HG02678 (cell line): ENCODE results near the gene KRAS.

Source experiments
- ATAC-seq: cut with Tn5 transposase; IDR thresholded peaks from one replicate; pipeline ENCODE4 v1.9.1; 2021; ENCODE audit warnings: mild to moderate bottlenecking, moderate library complexity; ENCODE audit not compliant: unreplicated experiment

The KRAS gene

GRCh38 chr12:25256826-25257225 is 6.1 kb upstream of the KRAS start:
- ATAC-seq: no peak

- ATAC-seq: no peak
Observed at GRCh38 chr12:25256005-25256404, 5.3 kb upstream of the KRAS start.

- no peak for ATAC-seq
Observed at GRCh38 chr12:25254271-25254880, 3.6 kb upstream of the KRAS start.

- ATAC-seq: no peak
Observed at GRCh38 chr12:25253371-25254068, 2.8 kb upstream of the KRAS start.

GRCh38 chr12:25252946-25253345 is 2.2 kb upstream of the KRAS start:
- no peak for ATAC-seq

GRCh38 chr12:25251769-25252168 is 1.0 kb upstream of the KRAS start:
- no peak for ATAC-seq

- peak; percentile 34 for ATAC-seq
Observed at GRCh38 chr12:25249931-25250738, 594 bp downstream of the KRAS start.

GRCh38 chr12:25248732-25249131 is 2.0 kb downstream of the KRAS start:
- no peak for ATAC-seq

GRCh38 chr12:25248137-25248536 is 2.6 kb downstream of the KRAS start:
- ATAC-seq: no peak

- ATAC-seq: no peak
Observed at GRCh38 chr12:25245491-25245890, 5.2 kb downstream of the KRAS start.

- ATAC-seq: no peak
Observed at GRCh38 chr12:25243680-25243990, 7.1 kb downstream of the KRAS start.

- no peak for ATAC-seq
Observed at GRCh38 chr12:25242981-25243679, 7.6 kb downstream of the KRAS start.

- no peak for ATAC-seq
Observed at GRCh38 chr12:25241167-25242020, 9.3 kb downstream of the KRAS start.

- ATAC-seq: no peak
Observed at GRCh38 chr12:25236626-25237025, 14.1 kb downstream of the KRAS start.

GRCh38 chr12:25236190-25236589 is 14.5 kb downstream of the KRAS start:
- ATAC-seq: no peak

GRCh38 chr12:25213338-25213737 is 37.4 kb downstream of the KRAS start:
- no peak for ATAC-seq

GRCh38 chr12:25208554-25208953 is 42.2 kb downstream of the KRAS start:
- ATAC-seq: no peak

- ATAC-seq: no peak
Observed at GRCh38 chr12:25207846-25208245, 42.9 kb downstream of the KRAS start.

- no peak for ATAC-seq
Observed at GRCh38 chr12:25207411-25207810, 43.3 kb downstream of the KRAS start.

GRCh38 chr12:25202137-25202536 is 48.6 kb downstream of the KRAS start:
- ATAC-seq: no peak

- ATAC-seq: no peak
Observed at GRCh38 chr12:25200703-25201102, 50.0 kb downstream of the KRAS start.
